Nephron progenitor cell (in vitro differentiated cells): Measurements from ENCODE around the gene PRPS1.
A peak's percentile ranks its signal among the peaks of the same experiment; 100 is the strongest.
"Not testable (repeated sequence)": the region's sequence is repeated elsewhere in the genome, so short reads cannot be mapped to it uniquely, and the experiment has no call there.

Source experiments
- DNase-seq: peaks from one replicate; pipeline ENCODE4 v3.0.0; 2021
- H3K27ac Mint-ChIP-seq: 2 replicates; pipeline ENCODE4 v1.8.0; 2021; ENCODE audit warnings: mild to moderate bottlenecking, moderate library complexity, mixed read lengths
- H3K27me3 Mint-ChIP-seq: 2 replicates; pipeline ENCODE4 v1.8.0; 2021; ENCODE audit warnings: mild to moderate bottlenecking, low read depth, mixed read lengths; ENCODE audit not compliant: poor library complexity
- H3K36me3 Mint-ChIP-seq: 2 replicates; pipeline ENCODE4 v1.8.0; 2021; ENCODE audit warnings: low read depth, mixed read lengths
- H3K4me1 Mint-ChIP-seq: 2 replicates; pipeline ENCODE4 v1.8.0; 2021; ENCODE audit warnings: mixed read lengths
- H3K4me3 Mint-ChIP-seq: 2 replicates; pipeline ENCODE4 v1.8.0; 2021; ENCODE audit warnings: mild to moderate bottlenecking, moderate library complexity, mixed read lengths
- H3K9me3 Mint-ChIP-seq: 2 replicates; pipeline ENCODE4 v1.8.0; 2021; ENCODE audit warnings: mild to moderate bottlenecking, moderate library complexity, mixed read lengths
- CTCF ChIP-seq: fragments of 200-600 bp; sonication (generic); IDR thresholded peaks from 2 replicates; pipeline ENCODE4 v1.5.0; 2021; ENCODE audit warnings: antibody characterized with exemption

PRPS1 gene

GRCh38 chrX:107603429-107604159 is 24.7 kb upstream of the PRPS1 start:
- TF ChIP-seq CTCF = no peak
- peaks cover 18% of the 10 kb centered on the region for H3K9me3 Mint-ChIP-seq

GRCh38 chrX:107609061-107609460 is 19.2 kb upstream of the PRPS1 start:
- H3K4me1 Mint-ChIP-seq, DNase-seq, H3K27me3 Mint-ChIP-seq, H3K36me3 Mint-ChIP-seq, H3K4me3 Mint-ChIP-seq, H3K27ac Mint-ChIP-seq: not testable (repeated sequence)
- peaks cover 28% of the 10 kb centered on the region for H3K9me3 Mint-ChIP-seq

More at GRCh38 chrX:107603429-107604159, 24.7 kb upstream of the PRPS1 start:
- Mint-ChIP-seq H3K27me3 (no peaks in the 10 kb centered on the region), H3K4me1 (peaks cover 20% of the 10 kb centered on the region), H3K27ac (peak overlapping the region; percentile 59), H3K36me3 (no peaks in the 10 kb centered on the region), H3K4me3 (no peak overlapping the region)
- DNase-seq = no peak

- H3K9me3 Mint-ChIP-seq = peaks cover 34% of the 10 kb centered on the region
- no peak overlapping the region for H3K4me3 Mint-ChIP-seq
- TF ChIP-seq CTCF = no peak
- DNase-seq = no peak
- no peaks in the 10 kb centered on the region for H3K4me1 Mint-ChIP-seq
- no peaks in the 10 kb centered on the region for H3K27me3 Mint-ChIP-seq
- no peaks in the 10 kb centered on the region for H3K36me3 Mint-ChIP-seq
- H3K27ac Mint-ChIP-seq = peak overlapping the region; percentile 47
Measured at GRCh38 chrX:107610667-107611066, 17.6 kb upstream of the PRPS1 start.

- Mint-ChIP-seq H3K27ac (no peak overlapping the region), H3K27me3 (no peaks in the 10 kb centered on the region), H3K4me3 (no peak overlapping the region), H3K4me1 (no peaks in the 10 kb centered on the region), H3K36me3 (no peaks in the 10 kb centered on the region), H3K9me3 (peaks cover 62% of the 10 kb centered on the region)
- no peak for DNase-seq
- no peak for TF ChIP-seq CTCF
Measured at GRCh38 chrX:107619885-107620322, 8.4 kb upstream of the PRPS1 start.

GRCh38 chrX:107624893-107625292 is 3.4 kb upstream of the PRPS1 start:
- DNase-seq = no peak
- Mint-ChIP-seq H3K27ac (no peak overlapping the region), H3K36me3 (no peaks in the 10 kb centered on the region), H3K4me3 (no peak overlapping the region), H3K27me3 (no peaks in the 10 kb centered on the region), H3K9me3 (peaks cover 67% of the 10 kb centered on the region), H3K4me1 (peaks cover 12% of the 10 kb centered on the region)
- TF ChIP-seq CTCF = no peak

GRCh38 chrX:107625739-107626138 is 2.6 kb upstream of the PRPS1 start:
- Mint-ChIP-seq H3K4me1 (peaks cover 20% of the 10 kb centered on the region), H3K9me3 (peaks cover 63% of the 10 kb centered on the region), H3K4me3 (no peak overlapping the region), H3K36me3 (peaks cover 2% of the 10 kb centered on the region), H3K27me3 (no peaks in the 10 kb centered on the region), H3K27ac (no peak overlapping the region)
- DNase-seq = no peak
- TF ChIP-seq CTCF = no peak
